ENCODE data around the gene STMN3.
"Not testable (repeated sequence)": the region's sequence is repeated elsewhere in the genome, so short reads cannot be mapped to it uniquely, and the experiment has no call there.

The STMN3 gene

GRCh38 chr20:63639093-63639975 lies 13.9 kb downstream of the STMN3 start:
- POLR2A ChIA-PET = interaction anchor here (0.6 to 0.7 kb wide), 2 partner anchors 27 to 71 kb away, joined by 3 read pairs; no protein-coding TSS in a partner anchor
- no peak for DNase-seq (ENCODE audit: extremely low spot score)
- TF ChIP-seq, protein P1, sequence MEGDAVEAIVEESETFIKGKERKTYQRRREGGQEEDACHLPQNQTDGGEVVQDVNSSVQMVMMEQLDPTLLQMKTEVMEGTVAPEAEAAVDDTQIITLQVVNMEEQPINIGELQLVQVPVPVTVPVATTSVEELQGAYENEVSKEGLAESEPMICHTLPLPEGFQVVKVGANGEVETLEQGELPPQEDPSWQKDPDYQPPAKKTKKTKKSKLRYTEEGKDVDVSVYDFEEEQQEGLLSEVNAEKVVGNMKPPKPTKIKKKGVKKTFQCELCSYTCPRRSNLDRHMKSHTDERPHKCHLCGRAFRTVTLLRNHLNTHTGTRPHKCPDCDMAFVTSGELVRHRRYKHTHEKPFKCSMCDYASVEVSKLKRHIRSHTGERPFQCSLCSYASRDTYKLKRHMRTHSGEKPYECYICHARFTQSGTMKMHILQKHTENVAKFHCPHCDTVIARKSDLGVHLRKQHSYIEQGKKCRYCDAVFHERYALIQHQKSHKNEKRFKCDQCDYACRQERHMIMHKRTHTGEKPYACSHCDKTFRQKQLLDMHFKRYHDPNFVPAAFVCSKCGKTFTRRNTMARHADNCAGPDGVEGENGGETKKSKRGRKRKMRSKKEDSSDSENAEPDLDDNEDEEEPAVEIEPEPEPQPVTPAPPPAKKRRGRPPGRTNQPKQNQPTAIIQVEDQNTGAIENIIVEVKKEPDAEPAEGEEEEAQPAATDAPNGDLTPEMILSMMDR (IDR thresholded peaks at IDR 0.05; ENCODE audit: control extremely low read depth, extremely low read depth, low read depth, missing control alignments) = no peak
- CTCF ChIA-PET = no interaction called here

- ChIA-PET POLR2A (no interaction called here), CTCF (interaction anchor here (1.4 kb wide), 1 partner anchor 22 kb away, joined by 3 read pairs; no protein-coding TSS in a partner anchor)
- no peak for DNase-seq (ENCODE audit: extremely low spot score)
- TF ChIP-seq, protein P1 (IDR thresholded peaks at IDR 0.05; ENCODE audit: control extremely low read depth, extremely low read depth, low read depth, missing control alignments) = no peak
Measured at GRCh38 chr20:63636752-63637628, 16.2 kb downstream of the STMN3 start.

DNA sequence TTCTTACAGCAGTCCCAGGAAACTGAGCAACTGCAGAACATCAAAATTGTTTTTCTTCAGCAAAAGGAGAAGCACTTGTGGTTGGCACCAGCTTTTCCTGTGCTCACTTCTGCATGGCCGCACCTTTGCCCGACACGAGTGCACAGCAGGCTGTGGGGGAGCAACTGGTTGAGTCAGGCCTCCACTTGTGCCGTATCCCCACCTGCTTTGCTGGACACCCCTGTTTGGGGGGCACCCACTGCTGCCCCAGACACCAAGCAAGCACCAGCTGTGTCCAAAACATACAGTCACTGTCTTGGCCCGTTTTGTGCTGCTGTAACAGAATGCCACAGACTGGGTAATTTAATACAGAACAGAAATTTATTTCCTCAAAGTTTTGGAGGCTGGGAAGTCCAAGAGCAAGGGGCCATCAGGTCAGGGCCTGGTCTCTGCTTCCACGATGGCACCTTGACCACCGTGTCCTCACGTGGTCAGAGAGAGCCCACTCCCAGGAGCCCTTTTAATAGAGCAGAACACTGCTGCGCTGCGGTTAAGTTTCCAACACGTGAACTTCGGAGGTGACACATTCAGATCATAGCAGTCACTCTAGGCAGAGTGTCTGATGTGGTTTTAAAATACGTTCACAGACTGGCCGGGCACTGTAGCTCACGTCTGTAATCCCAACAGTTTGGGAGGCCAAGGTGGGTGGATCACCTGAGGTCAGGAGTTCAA lies 17.6 kb downstream of the STMN3 start:
- CTCF ChIA-PET = interaction anchor here (1.0 to 1.4 kb wide), 2 partner anchors 20 to 72 kb away, joined by 3 read pairs; partner anchors contain the start of genes ARFRP1 and ZGPAT
- TF ChIP-seq, protein P1 (IDR thresholded peaks at IDR 0.05; ENCODE audit: control extremely low read depth, extremely low read depth, low read depth, missing control alignments) = no peak
- no peak for DNase-seq (ENCODE audit: extremely low spot score)
- POLR2A ChIA-PET = no interaction called here

DNA sequence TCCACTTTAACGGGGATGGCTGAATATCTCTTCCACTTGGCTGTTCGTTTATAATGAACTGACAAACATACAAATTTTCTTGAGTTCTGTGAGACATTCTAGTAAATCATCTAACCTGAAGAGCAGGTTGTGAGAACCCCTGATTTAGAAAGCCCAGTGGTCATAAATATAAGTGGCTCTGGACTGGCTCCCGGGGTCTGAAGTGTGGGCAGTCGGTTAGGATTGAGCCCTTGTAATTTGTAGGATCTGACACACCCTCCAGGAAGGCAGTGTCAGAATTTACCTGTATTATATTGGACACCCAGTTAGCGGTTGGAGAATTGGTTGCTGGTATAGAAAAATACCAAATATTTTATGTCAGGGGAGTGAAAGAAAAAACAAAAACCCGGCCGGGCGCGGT lies 19.5 kb downstream of the STMN3 start:
- DNase-seq (ENCODE audit: extremely low spot score) = no peak
- TF ChIP-seq, protein P1 (IDR thresholded peaks at IDR 0.05; ENCODE audit: control extremely low read depth, extremely low read depth, low read depth, missing control alignments) = no peak
- ChIA-PET CTCF (no interaction called here), POLR2A (interaction anchor here (0.6 kb wide), 1 partner anchor 789 kb away, joined by 3 read pairs; no protein-coding TSS in a partner anchor)

- CTCF ChIA-PET = interaction anchor here (1.4 to 2.4 kb wide), 3 partner anchors 10 to 155 kb away, joined by 3 to 11 read pairs (median 9); no protein-coding TSS in a partner anchor
- POLR2A ChIA-PET; DNase-seq (ENCODE audit: extremely low spot score): not testable (repeated sequence)
Measured at GRCh38 chr20:63631426-63631825, 21.8 kb downstream of the STMN3 start.

DNA sequence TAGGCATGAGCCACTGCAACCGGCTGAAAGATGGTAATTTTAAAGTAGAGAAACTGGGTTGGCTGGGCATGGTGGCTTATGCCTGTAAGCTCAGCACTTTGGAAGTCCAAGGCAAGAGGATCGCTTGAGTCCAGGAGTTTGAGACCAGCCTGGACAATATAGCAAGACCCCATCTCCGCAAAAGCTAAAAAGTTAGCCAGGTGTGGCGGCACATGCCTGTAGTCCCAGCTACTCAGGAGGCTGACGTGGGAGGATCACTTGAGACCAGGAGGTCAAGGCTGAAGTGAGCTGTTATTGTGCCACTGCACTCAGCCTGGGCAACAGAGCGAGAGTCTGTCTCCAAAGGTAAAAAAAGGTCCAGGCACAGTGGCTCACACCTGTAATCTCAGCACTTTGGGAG lies 22.3 kb downstream of the STMN3 start:
- POLR2A ChIA-PET; DNase-seq (ENCODE audit: extremely low spot score): not testable (repeated sequence)
- CTCF ChIA-PET = interaction anchor here (1.4 to 2.4 kb wide), 3 partner anchors 11 to 155 kb away, joined by 3 to 11 read pairs (median 9); no protein-coding TSS in a partner anchor

Measured in GM10248 (cell line).